GM21515 (cell line): ENCODE results near the gene BCL6B.

Experiments
- ATAC-seq: cut with Tn5 transposase; IDR thresholded peaks from one replicate; pipeline ENCODE4 v1.9.1; 2021; ENCODE audit not compliant: unreplicated experiment

BCL6B gene

DNA sequence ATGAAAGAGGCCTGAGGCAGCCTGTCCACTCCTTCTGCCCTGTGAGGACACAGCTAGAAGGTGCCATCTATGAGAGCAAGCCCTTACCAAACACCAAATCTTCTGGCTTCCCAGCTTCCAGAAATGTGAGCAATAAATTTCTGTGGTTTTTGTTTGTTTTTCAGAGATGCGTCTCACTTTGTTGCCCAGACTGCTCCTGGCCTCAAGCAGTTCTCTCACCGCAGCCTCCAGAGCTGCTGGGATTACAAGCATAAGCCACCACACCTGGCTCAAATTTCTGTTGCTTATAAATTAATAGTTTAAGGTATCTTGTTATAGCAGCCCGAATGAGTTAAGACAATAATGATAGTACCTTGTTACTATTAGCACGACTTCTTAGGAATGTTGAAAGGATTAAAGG, 33.5 kb downstream of the BCL6B start:
- ATAC-seq = no peak

DNA sequence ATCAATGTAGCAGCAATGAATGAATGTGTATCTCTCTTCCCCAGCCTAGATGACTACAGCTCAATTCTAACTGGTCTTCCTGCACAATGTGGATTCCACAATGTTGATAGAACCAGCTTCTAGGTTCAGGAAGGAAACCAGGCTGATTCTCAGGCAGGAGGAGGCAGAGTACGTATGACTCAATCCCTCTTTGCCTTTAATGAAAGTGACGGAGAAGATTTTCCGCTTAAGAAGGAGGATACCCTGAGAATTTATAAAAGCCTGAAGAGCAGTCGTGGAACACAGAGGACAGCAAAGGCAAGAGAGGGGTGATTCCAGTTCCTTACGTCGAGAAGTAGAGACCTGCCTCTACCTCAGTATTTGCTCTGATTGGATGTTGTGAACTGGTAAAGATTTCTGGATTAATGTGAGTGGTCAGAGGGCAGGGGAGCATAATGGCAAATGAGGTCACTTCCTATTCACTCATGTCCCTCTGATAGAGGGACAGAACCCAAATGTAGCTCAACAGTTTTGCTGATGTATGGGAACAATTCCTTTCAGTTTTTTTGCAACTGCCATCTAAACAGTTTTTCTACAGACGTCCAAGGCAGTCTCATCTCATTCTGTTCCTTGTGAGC, 36.1 kb downstream of the BCL6B start:
- ATAC-seq = no peak

DNA sequence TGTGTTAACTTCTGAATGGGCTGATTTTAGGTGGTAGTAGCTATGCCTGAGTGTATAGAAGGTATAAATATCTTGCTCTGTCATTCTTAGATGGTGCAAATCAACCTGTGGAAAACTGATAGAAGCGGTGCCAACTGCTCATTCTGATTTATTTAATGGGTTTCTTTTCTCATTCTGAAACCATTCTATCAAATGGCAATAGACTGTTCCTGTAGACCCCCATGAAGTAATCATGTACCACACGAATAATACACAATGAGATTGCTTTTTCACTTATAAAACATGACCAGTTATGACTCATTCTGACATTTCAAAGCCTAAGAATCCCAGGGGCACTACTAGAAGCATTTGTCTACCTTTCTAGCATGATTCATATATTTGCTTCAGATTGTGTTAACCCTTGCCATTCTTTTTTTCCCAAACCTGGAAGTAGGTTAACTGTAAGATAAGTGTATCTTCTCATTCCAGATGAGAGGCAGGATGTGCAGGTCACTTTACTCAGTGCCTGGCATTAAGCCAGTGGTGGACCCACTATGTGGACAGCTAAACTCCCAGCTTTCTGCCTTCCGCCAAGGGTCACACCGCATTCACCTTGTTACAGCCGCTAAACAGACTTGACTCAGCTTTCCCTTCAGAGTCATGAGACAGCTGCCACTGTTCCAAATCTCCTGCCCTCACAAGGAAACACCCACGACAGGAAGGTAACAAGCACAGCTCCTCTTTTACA, 37.5 kb downstream of the BCL6B start:
- ATAC-seq = no peak

DNA sequence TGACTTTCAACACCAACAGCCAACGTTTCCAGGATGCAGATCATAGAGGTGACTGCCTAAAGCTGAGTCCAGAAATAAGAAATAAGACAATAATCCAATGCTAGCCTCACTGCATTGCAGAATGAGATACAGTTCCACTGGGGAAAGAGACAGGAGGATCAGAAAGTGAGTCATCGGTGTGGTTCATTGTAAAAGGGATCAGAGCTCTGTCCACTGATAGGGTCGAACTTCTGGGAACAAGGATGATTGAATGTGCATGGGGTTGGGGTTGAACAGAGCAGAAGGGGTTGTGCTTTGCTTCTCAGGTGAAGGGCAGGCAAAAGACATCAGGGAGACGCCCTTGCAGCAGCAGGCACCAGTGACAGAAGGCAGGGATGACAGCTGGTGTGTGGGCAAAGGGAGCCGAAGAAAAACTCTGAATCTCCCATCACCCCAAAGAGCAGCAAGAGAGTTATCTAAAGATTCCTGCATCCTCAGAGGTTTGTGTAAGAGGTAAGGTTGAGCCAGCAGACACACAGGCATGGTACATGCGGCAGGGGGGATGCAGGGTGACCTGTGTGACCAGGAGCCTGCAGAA, 40.8 kb downstream of the BCL6B start:
- no peak for ATAC-seq

DNA sequence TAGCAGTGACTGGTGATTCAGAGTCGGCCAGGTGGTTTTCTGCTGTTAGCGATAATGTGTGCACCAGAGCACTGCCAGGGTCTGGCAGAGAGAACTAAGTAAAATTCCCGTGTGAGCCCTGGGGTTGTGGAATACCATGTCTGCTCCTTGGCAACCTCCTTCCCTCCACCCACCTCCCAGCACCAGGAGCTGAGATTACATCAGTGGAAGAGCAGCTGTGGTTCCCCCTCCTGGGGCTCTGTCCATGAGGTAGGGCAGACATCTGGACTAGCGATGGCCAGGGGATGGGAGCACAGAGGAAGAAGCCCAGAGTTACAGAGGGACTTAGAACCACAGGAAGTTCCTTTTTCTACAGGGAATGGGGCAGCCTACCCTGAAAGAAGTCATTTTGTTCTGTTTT, 41.4 kb downstream of the BCL6B start:
- no peak for ATAC-seq

DNA sequence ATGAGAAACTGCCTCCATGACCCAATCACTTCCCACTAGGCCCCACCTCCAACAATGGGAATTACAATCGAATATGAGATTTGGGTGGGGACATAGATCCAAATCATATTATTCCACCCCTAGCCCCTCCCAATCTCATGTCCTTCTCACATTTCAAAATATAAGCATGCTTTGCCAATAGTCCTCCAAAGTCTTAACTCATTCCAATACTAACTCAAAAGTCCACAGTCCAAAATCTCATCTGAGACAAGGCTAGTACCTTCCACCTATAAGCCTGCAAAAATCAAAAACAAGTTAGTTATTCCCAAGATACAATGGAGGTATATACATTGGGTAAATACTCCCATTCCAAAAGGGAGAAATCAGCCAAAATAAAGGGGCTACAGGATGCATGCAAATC, 44.3 kb downstream of the BCL6B start:
- ATAC-seq = no peak

DNA sequence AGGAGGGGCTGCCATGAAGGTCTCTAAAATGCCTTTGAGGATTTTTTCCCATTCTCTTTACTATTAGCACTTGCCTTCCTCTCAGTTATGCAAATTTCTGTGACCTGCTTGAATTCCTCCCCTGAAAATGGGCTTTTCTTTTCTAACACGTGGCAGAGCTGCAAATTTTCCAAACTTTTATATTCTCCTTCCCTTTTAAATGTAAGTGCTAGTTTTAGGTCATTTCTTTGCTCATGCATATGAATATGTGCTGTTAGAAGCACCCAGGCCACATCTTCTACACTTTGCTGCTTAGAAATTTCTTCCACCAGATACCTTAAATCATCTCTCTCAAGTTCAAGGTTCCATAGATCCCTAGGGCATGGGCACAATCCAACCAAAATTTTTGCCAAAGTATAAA, 45.4 kb downstream of the BCL6B start:
- no peak for ATAC-seq

DNA sequence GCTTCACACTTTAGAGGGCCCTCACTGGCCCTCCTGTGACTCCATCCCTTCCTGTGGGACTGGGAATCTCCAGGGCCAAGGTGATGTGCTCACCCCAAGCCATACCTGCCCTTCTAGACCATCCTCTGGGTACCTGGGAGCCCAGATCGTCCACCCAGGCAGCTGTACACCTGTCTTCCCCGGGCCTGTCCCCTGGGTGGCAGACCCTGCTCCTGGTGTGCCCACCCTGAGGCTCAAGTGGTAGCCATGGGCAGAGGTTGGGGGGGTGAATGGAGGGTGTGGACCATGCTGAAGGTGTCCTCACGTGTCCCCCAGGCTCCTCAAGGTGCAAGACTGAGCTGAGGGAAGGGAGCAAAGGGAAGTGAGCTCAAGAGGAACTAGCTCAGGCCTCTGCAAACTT, 47.9 kb downstream of the BCL6B start:
- no peak for ATAC-seq

DNA sequence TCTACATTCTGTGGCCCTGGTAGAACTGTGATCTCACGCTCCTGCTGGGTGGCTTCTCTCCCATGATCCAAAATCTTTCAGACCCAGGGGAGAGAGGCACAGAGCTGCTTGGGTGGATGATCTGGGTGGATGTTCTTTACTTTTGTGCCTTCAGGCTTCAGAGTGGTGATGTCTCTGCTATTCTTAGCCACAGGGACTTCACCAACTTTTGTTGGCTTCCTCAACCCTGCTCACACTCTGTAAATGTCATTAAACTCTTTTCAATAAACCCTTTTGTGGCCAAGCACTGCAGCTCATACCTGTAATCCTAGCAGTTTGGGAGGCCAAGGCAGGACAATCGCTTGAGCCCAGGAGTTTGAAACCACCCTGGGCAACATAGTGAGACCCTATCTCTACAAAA, 49.6 kb downstream of the BCL6B start:
- ATAC-seq = no peak

DNA sequence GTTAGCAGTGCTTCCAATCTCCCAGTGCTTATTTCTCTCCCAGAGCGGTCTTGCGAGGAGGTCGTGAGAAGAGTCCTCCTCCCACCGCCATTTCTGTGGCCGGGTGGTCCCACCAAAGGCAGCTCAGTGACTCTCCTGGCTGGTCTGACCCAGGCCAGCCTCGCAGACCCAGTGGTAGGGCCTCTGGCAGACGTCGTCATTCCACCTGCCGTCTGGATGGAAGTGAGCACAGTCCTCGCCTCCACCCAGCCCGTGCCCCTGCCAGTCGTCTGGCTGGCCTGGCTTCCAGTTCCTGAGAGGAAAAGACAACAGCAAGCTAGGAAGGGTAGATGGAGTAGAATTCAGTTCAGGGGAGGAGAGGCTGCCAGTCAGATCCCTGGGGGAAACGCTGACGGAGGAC, 52.1 kb downstream of the BCL6B start:
- no peak for ATAC-seq

DNA sequence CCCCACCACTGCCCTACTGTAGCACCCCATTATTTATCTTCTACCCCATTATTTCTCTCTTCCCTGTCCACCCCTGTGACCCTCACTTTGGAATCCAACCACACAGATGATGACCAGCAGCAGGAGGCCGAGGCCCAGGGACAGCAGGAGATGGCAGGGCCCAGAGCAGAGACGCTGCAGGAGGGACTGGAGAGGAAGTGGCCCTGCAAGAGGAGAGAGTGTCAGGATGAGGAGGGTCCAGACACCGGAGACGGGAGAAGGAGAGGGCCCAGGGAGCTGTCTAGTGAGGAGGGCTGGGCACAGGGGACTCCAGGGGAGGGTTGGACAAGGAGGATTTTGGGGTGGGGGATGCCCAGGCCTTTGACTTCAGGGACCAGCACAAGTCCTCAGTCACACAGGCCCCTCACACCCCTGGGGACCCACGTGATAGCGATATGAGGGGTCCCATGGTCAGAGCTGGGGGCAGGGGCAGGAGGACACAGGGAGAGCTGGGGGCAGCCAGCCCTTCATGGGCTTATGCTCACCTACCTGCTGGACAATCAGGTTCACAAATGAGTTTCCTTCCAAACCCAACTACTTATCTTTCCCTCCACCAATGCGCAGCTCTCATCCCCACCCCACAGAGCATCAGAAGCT, 55.2 kb downstream of the BCL6B start:
- no peak for ATAC-seq

DNA sequence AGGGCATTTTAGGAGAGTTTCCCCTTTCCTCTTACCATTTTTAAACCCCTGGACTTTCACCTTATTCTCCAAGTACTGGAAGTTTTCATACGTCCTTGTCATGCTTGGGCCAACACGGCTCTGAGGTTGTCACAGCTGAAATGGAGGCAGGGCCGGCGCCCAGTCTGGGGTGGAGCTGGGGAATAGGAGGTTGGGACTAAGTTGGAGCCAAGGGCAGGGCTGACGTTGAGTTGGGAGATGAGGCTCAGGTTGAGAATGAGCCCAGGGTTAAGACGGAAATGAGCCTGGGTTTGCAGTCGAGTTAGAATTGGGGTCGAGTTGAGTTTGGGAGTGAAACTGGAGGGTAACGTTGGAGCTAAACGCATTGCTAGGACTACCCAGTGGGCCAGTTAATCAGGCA, 55.9 kb downstream of the BCL6B start:
- ATAC-seq = no peak
